Activated CD4-positive, alpha-beta T cell treated with anti-CD3 and anti-CD28 coated beads for 1 hour (primary cell): Measurements from ENCODE around the gene ARRDC4.
"Not testable (repeated sequence)": the region's sequence is repeated elsewhere in the genome, so short reads cannot be mapped to it uniquely, and the experiment has no call there.

Experiments
- DNase-seq: peaks from one replicate; pipeline ENCODE4 v3.0.0-alpha.2; 2020

The ARRDC4 gene

GRCh38 chr15:97966924-97967620, 6.6 kb downstream of the ARRDC4 start:
- no peak for DNase-seq

GRCh38 chr15:97967881-97968280, 7.4 kb downstream of the ARRDC4 start:
- DNase-seq, result no peak

GRCh38 chr15:97968380-97968779, 7.9 kb downstream of the ARRDC4 start:
- DNase-seq, result no peak

- no peak for DNase-seq
Observed at GRCh38 chr15:97972366-97972765, 11.9 kb downstream of the ARRDC4 start.

- DNase-seq, result no peak
Observed at GRCh38 chr15:97976129-97976528, 15.6 kb downstream of the ARRDC4 start.

DNA sequence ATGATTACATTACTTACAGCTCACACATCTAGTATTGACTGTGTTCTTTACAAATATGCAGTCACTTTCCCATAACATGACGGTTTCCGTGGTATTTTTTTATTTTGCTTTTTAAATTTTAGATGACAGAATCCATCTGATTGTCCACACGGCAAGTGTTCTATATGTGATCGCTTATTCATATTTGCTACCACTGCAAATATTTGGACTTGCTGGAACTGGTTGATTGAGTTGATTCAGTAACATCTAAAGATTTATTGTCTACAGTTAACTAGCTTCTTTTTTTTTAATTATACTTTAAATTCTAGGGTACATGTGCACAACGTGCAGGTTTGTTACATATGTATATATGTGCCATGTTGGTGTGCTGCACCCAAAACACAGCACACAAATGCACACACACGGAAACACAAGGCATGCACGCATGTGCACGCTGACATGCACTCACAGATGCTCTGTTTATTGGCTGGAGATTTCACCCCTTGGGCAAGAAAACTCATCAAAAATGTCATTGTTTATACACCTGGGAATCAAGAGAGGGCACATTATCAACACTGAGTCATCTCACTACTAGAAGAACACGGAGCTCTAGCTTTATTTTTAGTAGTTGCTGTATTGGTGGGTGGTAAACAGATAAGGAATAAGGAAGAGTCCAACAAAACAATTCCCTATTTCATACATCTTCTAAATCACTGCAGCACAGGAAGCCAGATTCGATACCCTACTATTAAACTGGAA, 16.4 kb downstream of the ARRDC4 start:
- DNase-seq, result no peak

- DNase-seq, result no peak
Observed at GRCh38 chr15:97977734-97978133, 17.2 kb downstream of the ARRDC4 start.

GRCh38 chr15:97978401-97979139, 18.1 kb downstream of the ARRDC4 start:
- no peak for DNase-seq

- DNase-seq, result no peak
Observed at GRCh38 chr15:97979140-97979520, 18.6 kb downstream of the ARRDC4 start.

DNA sequence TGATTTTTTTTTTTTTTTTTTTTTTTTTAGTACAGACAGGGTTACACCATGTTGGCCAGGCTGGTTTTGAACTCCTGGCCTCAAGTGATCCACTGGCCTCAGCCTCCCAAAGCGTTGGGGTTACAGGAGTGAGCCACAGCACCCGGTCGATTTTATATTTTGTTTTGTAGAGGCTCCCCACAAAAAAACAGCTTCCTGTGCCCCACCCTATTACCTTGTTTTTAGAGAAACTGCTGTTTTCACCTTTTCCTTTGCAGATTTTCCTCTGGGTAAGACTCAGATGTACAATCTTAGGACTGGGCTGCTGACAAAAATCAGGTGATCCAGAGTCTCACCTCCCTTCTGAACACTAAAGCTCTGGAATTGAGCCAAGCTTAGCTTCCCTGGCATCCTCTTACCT, 20.6 kb downstream of the ARRDC4 start:
- DNase-seq, result no peak

- DNase-seq, result no peak
Observed at GRCh38 chr15:97981758-97982157, 21.3 kb downstream of the ARRDC4 start.

- DNase-seq, result no peak
Observed at GRCh38 chr15:97984157-97984556, 23.7 kb downstream of the ARRDC4 start.

GRCh38 chr15:97985979-97986378, 25.5 kb downstream of the ARRDC4 start:
- not testable (repeated sequence) for DNase-seq

GRCh38 chr15:97986781-97987180, 26.3 kb downstream of the ARRDC4 start:
- no peak for DNase-seq

DNA sequence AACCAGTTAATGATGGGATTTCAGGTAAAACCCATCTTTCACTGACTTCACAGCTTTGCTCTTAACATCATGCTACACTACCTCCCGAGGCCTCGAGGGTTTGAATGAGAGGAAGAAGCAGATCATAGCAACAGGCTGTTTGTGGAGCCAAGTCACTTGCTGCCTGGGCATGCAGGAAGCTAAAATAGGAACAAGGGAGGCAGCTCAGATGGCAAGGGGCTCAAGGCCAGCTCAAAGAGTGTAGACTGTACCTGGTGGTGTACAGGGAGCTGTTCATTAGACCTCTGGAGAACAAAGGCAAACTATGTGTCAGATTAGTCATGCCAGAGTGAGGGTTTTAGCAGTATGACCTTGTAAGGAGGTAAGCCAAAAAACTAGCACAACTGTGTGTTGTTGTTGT, 28.8 kb downstream of the ARRDC4 start:
- DNase-seq, result no peak

GRCh38 chr15:97991972-97992541, 31.6 kb downstream of the ARRDC4 start:
- DNase-seq, result no peak

DNA sequence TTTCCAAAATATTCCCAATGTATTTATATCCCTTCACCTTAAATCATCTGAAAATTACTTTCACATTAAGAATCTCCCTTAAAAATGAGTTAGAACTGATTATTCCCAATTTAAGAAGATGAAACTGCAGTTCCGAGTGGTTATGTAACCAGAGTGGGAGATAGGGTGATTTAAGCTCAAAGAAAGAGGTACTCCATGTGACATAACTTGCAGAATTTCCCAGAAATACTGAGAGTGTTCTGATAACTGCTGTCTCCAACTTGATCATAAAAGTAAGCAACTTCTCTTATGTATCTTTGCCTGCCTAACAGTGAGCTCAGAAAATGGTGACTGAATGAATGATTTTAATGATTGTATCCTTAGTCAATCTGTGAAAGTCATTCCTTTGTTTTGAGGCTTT, 32.3 kb downstream of the ARRDC4 start:
- no peak for DNase-seq

- no peak for DNase-seq
Observed at GRCh38 chr15:97993310-97993738, 32.8 kb downstream of the ARRDC4 start.

DNA sequence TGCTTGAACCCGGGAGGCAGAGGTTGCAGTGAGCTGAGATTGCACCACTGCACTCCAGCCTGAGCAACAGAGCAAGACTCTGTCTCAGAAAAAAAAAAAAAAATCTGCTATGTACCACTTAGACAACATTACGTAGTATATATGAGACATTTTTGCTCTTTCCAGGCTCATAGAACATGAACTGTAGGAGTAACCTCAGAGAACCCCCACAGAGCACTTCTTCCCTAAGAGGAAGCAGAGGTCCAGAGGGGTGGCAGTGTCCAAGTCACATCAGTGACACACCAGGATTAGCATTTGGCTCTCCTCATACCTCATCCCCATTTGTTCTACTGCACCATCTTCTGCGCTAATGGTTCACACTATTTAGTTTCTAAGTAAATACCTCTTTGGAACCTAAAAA, 33.7 kb downstream of the ARRDC4 start:
- no peak for DNase-seq

- DNase-seq, result no peak
Observed at GRCh38 chr15:97995192-97995591, 34.7 kb downstream of the ARRDC4 start.

- DNase-seq, result no peak
Observed at GRCh38 chr15:97995881-97996603, 35.5 kb downstream of the ARRDC4 start.

- DNase-seq, result no peak
Observed at GRCh38 chr15:97998307-97999071, 38.0 kb downstream of the ARRDC4 start.
